ENCODE results near the gene TTLL11.

GRCh38 chr9:121930956-121931355, 162.2 kb downstream of the TTLL11 start:
- TF ChIP-seq CTCF (IDR thresholded peaks at IDR 0.05) (no peak), POLR2A (IDR thresholded peaks at IDR 0.05) (no peak)

Measured in uterus (tissue), 2 donors.